ENCODE results near the gene IFNK. TPM values are rescaled to one million over a fixed set of nuclear protein-coding genes. Genes with fewer than 3 reads are reported as not detected.

The IFNK gene
- total and polyA plus RNA-seq, 4 donors: not detected

- TF ChIP-seq, protein P1, sequence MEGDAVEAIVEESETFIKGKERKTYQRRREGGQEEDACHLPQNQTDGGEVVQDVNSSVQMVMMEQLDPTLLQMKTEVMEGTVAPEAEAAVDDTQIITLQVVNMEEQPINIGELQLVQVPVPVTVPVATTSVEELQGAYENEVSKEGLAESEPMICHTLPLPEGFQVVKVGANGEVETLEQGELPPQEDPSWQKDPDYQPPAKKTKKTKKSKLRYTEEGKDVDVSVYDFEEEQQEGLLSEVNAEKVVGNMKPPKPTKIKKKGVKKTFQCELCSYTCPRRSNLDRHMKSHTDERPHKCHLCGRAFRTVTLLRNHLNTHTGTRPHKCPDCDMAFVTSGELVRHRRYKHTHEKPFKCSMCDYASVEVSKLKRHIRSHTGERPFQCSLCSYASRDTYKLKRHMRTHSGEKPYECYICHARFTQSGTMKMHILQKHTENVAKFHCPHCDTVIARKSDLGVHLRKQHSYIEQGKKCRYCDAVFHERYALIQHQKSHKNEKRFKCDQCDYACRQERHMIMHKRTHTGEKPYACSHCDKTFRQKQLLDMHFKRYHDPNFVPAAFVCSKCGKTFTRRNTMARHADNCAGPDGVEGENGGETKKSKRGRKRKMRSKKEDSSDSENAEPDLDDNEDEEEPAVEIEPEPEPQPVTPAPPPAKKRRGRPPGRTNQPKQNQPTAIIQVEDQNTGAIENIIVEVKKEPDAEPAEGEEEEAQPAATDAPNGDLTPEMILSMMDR (IDR thresholded peaks at IDR 0.05; ENCODE audit: low read depth, low read length, missing input control): no peak
- TF ChIP-seq FOXA2 (IDR thresholded peaks at IDR 0.05) (no peak), MAX (IDR thresholded peaks at IDR 0.05) (no peak), RAD21 (IDR thresholded peaks at IDR 0.05) (no peak)
- H3K9me3 ChIP-seq (ENCODE audit: control insufficient read depth in 4 of 4, low read length in 3 of 4): no peaks in the 10 kb centered on the region
- H3K27me3 ChIP-seq (ENCODE audit: control insufficient read depth in 4 of 4, insufficient read depth in 4 of 4, low read length in 3 of 4): no peaks in the 10 kb centered on the region
- H3K36me3 ChIP-seq (ENCODE audit: control insufficient read depth in 4 of 4, insufficient read depth in 3 of 4, low read depth in 1 of 4, low read length in 3 of 4): peaks cover 0 to 6% (median 0%) of the 10 kb centered on the region in 4 donors
- H3K27ac ChIP-seq (ENCODE audit: low read depth in 1 of 2, low read length in 2 of 2): peak overlapping the region; percentile 90 to 94
- H3K4me3 ChIP-seq (ENCODE audit: low read depth in 1 of 3, low read length in 3 of 3): no peak overlapping the region
- no peak for DNase-seq (ENCODE audit: low spot score)
- H3K9ac ChIP-seq (ENCODE audit: low read depth in 1 of 2, low read length in 2 of 2): no peak overlapping the region
- WGBS: 59% methylated on average over 1 of the region's 1 CpG
- peaks cover 7 to 36% (median 22%) of the 10 kb centered on the region in 4 donors for H3K4me1 ChIP-seq (ENCODE audit: control insufficient read depth in 4 of 4, insufficient read depth in 4 of 4, low read length in 3 of 4)
These were observed 16.4 kb downstream of the IFNK start for GRCh38 chr9:27540502-27540901.

DNA sequence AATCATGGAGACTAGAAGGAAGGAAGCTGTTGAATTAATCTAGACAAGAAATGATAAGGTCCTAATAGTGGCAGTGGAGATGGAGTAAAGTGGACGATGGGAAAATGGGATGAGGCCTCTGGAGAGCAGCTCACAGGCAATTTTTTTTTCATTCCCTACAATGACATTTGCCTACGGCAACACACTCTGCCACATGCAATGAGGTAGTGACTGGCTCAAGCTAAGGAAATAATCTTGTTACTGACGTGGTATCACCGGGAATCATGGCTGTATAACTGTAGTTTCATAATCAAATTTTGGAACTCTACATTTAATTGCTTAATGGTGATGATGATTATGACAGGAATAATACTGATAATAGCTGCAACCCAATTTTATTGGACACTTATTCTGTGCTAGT, 17.6 kb downstream of the IFNK start:
- Histone ChIP-seq H3K4me3 (ENCODE audit: low read depth in 1 of 3, low read length in 3 of 3) (no peak overlapping the region), H3K27ac (ENCODE audit: low read depth in 1 of 2, low read length in 2 of 2) (no peak overlapping the region), H3K9me3 (ENCODE audit: control insufficient read depth in 4 of 4, low read length in 3 of 4) (no peaks in the 10 kb centered on the region), H3K4me1 (ENCODE audit: control insufficient read depth in 4 of 4, insufficient read depth in 4 of 4, low read length in 3 of 4) (peaks cover 7 to 34% (median 22%) of the 10 kb centered on the region in 4 donors), H3K9ac (ENCODE audit: low read depth in 1 of 2, low read length in 2 of 2) (no peak overlapping the region), H3K36me3 (ENCODE audit: control insufficient read depth in 4 of 4, insufficient read depth in 3 of 4, low read depth in 1 of 4, low read length in 3 of 4) (peaks cover 0 to 6% (median 0%) of the 10 kb centered on the region in 4 donors), H3K27me3 (ENCODE audit: control insufficient read depth in 4 of 4, insufficient read depth in 4 of 4, low read length in 3 of 4) (no peaks in the 10 kb centered on the region)
- 96% methylated on average over 4 of the region's 4 CpGs for WGBS
- no peak for TF ChIP-seq FOXA1 (IDR thresholded peaks at IDR 0.05)
- no peak for TF ChIP-seq EGR1 (IDR thresholded peaks at IDR 0.05; ENCODE audit: low read depth in 2 of 2)
- no peak for TF ChIP-seq TAF1 (conservative IDR thresholded peaks at IDR 0.05)
- TF ChIP-seq REST (IDR thresholded peaks at IDR 0.05): no peak
- TF ChIP-seq GABPA (IDR thresholded peaks at IDR 0.05 in 1 of 2, conservative IDR thresholded peaks at IDR 0.05 in 1 of 2): no peak
- no peak for TF ChIP-seq SP1 (IDR thresholded peaks at IDR 0.05)
- TF ChIP-seq, protein P1 (IDR thresholded peaks at IDR 0.05; ENCODE audit: low read depth, low read length, missing input control): no peak
- TF ChIP-seq RAD21 (IDR thresholded peaks at IDR 0.05): no peak
- TF ChIP-seq YY1 (IDR thresholded peaks at IDR 0.05): no peak
- TF ChIP-seq, protein P2, sequence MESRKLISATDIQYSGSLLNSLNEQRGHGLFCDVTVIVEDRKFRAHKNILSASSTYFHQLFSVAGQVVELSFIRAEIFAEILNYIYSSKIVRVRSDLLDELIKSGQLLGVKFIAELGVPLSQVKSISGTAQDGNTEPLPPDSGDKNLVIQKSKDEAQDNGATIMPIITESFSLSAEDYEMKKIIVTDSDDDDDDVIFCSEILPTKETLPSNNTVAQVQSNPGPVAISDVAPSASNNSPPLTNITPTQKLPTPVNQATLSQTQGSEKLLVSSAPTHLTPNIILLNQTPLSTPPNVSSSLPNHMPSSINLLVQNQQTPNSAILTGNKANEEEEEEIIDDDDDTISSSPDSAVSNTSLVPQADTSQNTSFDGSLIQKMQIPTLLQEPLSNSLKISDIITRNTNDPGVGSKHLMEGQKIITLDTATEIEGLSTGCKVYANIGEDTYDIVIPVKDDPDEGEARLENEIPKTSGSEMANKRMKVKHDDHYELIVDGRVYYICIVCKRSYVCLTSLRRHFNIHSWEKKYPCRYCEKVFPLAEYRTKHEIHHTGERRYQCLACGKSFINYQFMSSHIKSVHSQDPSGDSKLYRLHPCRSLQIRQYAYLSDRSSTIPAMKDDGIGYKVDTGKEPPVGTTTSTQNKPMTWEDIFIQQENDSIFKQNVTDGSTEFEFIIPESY (IDR thresholded peaks at IDR 0.05): no peak
- no peak for DNase-seq (ENCODE audit: low spot score)
